Iris pigment epithelial cell (primary cell): ENCODE results near the gene IFNAR2.
"Not testable (repeated sequence)": the region's sequence is repeated elsewhere in the genome, so short reads cannot be mapped to it uniquely, and the experiment has no call there.

Experiments
- DNase-seq: peaks from one replicate; pipeline ENCODE4 v3.0.0-alpha.2; 2011; ENCODE audit warnings: low read depth

IFNAR2 gene

GRCh38 chr21:33214056-33214455 is 15.7 kb upstream of the IFNAR2 start:
- no peak for DNase-seq

GRCh38 chr21:33217138-33217520 is 12.6 kb upstream of the IFNAR2 start:
- no peak for DNase-seq

GRCh38 chr21:33219300-33219699 is 10.4 kb upstream of the IFNAR2 start:
- no peak for DNase-seq

GRCh38 chr21:33219954-33220353 is 9.8 kb upstream of the IFNAR2 start:
- DNase-seq, result no peak

- not testable (repeated sequence) for DNase-seq
Measured at GRCh38 chr21:33225376-33225775, 4.4 kb upstream of the IFNAR2 start.

GRCh38 chr21:33228455-33228854 is 1.3 kb upstream of the IFNAR2 start:
- DNase-seq, result no peak

GRCh38 chr21:33229099-33229783 is 497 bp upstream of the IFNAR2 start:
- DNase-seq, result no peak

GRCh38 chr21:33230545-33231324 is 997 bp downstream of the IFNAR2 start:
- DNase-seq, result peak; percentile 86

- no peak for DNase-seq
Measured at GRCh38 chr21:33231526-33231925, 1.8 kb downstream of the IFNAR2 start.

- DNase-seq, result no peak
Measured at GRCh38 chr21:33232291-33233034, 2.7 kb downstream of the IFNAR2 start.

GRCh38 chr21:33234635-33235520 is 5.1 kb downstream of the IFNAR2 start:
- DNase-seq, result no peak

GRCh38 chr21:33236013-33236686 is 6.4 kb downstream of the IFNAR2 start:
- no peak for DNase-seq

- DNase-seq, result no peak
Measured at GRCh38 chr21:33236766-33237165, 7.0 kb downstream of the IFNAR2 start.

- no peak for DNase-seq
Measured at GRCh38 chr21:33237486-33237885, 7.7 kb downstream of the IFNAR2 start.

GRCh38 chr21:33238146-33238545 is 8.4 kb downstream of the IFNAR2 start:
- no peak for DNase-seq

- no peak for DNase-seq
Measured at GRCh38 chr21:33238565-33239255, 9.0 kb downstream of the IFNAR2 start.

GRCh38 chr21:33239559-33240127 is 9.9 kb downstream of the IFNAR2 start:
- not testable (repeated sequence) for DNase-seq

- no peak for DNase-seq
Measured at GRCh38 chr21:33240404-33240803, 10.7 kb downstream of the IFNAR2 start.

- no peak for DNase-seq
Measured at GRCh38 chr21:33241846-33242245, 12.1 kb downstream of the IFNAR2 start.

- not testable (repeated sequence) for DNase-seq
Measured at GRCh38 chr21:33242846-33243245, 13.1 kb downstream of the IFNAR2 start.
